ENCODE results near the gene DESI1. TPM values are rescaled to one million over a fixed set of nuclear protein-coding genes. Genes with fewer than 3 reads are reported as not detected.

The DESI1 gene
- total RNA-seq, 1 experiment from 2014 or later: 40.8 TPM

DNA sequence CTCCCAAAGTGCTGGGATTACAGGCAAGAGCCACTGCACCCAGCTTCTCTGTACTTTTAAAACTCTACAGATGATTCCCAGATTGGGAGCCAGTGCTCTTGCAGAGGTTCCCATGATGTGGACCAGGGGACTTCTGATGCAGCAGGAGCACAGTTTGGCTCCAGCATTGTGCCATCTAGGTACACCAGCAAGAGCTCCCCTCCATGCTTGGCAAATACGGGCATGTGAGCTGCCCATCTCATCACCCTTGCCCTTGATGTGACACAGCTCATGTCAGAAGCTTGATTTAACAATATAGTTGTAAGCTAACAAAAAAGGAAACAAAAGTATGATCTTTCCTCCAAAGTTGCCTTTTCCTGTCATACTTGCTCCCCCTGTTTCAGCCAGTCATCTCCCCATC is 39.1 kb upstream of the DESI1 start:
- ChIA-PET RAD21 (ENCODE audit: low non-redundant PET in 1 of 2, low total read pairs in 2 of 2, uncharacterized antibody in 2 of 2, unreplicated experiment in 2 of 2) (no interaction called here), POLR2A (no interaction called here), CTCF (no interaction called here)
- H3K36me3 ChIP-seq (ENCODE audit: control insufficient read depth in 1 of 2, insufficient read depth in 2 of 2, low read length in 2 of 2): peaks cover 57 to 78% of the 10 kb centered on the region in 2 experiments
- no peaks in the 10 kb centered on the region for H3K9me2 ChIP-seq (ENCODE audit: insufficient read depth)
- H3K27ac ChIP-seq (ENCODE audit: low read depth, low read length): no peak overlapping the region
- BruUV-seq (replicated peaks): no TSS peak
- H3K4me1 ChIP-seq (ENCODE audit: control insufficient read depth in 1 of 2, insufficient read depth in 2 of 2, low read length in 2 of 2): no peaks in the 10 kb centered on the region
- no peak overlapping the region for H3K4me2 ChIP-seq (ENCODE audit: low read length)
- intact Hi-C loops (cut with micrococcal nuclease): no loop called here
- DNase-seq (ENCODE audit: low read depth, low spot score) (no peak), ATAC-seq (no peak)
- peaks cover 8% of the 10 kb centered on the region; the same call in 1 of the 2 replicates for H4K20me1 ChIP-seq (ENCODE audit: insufficient read depth)
- H3K4me3 ChIP-seq (replicated peaks in 1 of 2; ENCODE audit: low read depth in 1 of 2, low read length in 2 of 2): no peak overlapping the region
- no peaks in the 10 kb centered on the region for H3K9me3 ChIP-seq (ENCODE audit: control insufficient read depth in 1 of 2, insufficient read depth in 1 of 2, low read depth in 1 of 2, low read length in 2 of 2)
- no peaks in the 10 kb centered on the region for H3K27me3 ChIP-seq (ENCODE audit: insufficient read depth, low read length)
- H3K9ac ChIP-seq (ENCODE audit: low read length): no peak overlapping the region
- H3K79me2 ChIP-seq (ENCODE audit: insufficient read depth, low read length): peaks cover 34% of the 10 kb centered on the region
- H2AFZ ChIP-seq (ENCODE audit: low read depth, low read length, poor library complexity, severe bottlenecking): no peak overlapping the region
- TF ChIP-seq CBX3 (IDR thresholded peaks at IDR 0.05; ENCODE audit: low read depth) (no peak), CEBPB (IDR thresholded peaks at IDR 0.05; ENCODE audit: low read depth) (no peak), RAD21 (IDR thresholded peaks at IDR 0.05; ENCODE audit: low read depth) (no peak), EZH2phosphoT487 (IDR thresholded peaks at IDR 0.05; ENCODE audit: borderline replicate concordance) (no peak), FOSL1 (IDR thresholded peaks at IDR 0.05; ENCODE audit: low read depth) (no peak), ELF1 (IDR thresholded peaks at IDR 0.05; ENCODE audit: borderline replicate concordance, low read depth) (no peak), SP1 (IDR thresholded peaks at IDR 0.05; ENCODE audit: low read depth) (no peak), EGR1 (IDR thresholded peaks at IDR 0.05; ENCODE audit: low read depth) (no peak), EZH2 (IDR thresholded peaks at IDR 0.05) (no peak), ZNF274 (IDR thresholded peaks at IDR 0.05; ENCODE audit: low read depth, low read length) (no peak), ZFX (IDR thresholded peaks at IDR 0.05) (no peak), POLR2AphosphoS5 (IDR thresholded peaks at IDR 0.05; ENCODE audit: low read depth, low read length) (no peak), JUND (IDR thresholded peaks at IDR 0.05) (no peak), POLR2A (IDR thresholded peaks at IDR 0.05; ENCODE audit: borderline replicate concordance, extremely low read depth, insufficient read depth, insufficient read length) (no peak)
- TF ChIP-seq, protein P1, sequence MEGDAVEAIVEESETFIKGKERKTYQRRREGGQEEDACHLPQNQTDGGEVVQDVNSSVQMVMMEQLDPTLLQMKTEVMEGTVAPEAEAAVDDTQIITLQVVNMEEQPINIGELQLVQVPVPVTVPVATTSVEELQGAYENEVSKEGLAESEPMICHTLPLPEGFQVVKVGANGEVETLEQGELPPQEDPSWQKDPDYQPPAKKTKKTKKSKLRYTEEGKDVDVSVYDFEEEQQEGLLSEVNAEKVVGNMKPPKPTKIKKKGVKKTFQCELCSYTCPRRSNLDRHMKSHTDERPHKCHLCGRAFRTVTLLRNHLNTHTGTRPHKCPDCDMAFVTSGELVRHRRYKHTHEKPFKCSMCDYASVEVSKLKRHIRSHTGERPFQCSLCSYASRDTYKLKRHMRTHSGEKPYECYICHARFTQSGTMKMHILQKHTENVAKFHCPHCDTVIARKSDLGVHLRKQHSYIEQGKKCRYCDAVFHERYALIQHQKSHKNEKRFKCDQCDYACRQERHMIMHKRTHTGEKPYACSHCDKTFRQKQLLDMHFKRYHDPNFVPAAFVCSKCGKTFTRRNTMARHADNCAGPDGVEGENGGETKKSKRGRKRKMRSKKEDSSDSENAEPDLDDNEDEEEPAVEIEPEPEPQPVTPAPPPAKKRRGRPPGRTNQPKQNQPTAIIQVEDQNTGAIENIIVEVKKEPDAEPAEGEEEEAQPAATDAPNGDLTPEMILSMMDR (IDR thresholded peaks at IDR 0.05 in 2 of 3, conservative IDR thresholded peaks at IDR 0.05 in 1 of 3; ENCODE audit: borderline replicate concordance in 1 of 3, insufficient read depth in 1 of 3, low read depth in 2 of 3, low read length in 2 of 3): no peak
- TF ChIP-seq, protein P2, sequence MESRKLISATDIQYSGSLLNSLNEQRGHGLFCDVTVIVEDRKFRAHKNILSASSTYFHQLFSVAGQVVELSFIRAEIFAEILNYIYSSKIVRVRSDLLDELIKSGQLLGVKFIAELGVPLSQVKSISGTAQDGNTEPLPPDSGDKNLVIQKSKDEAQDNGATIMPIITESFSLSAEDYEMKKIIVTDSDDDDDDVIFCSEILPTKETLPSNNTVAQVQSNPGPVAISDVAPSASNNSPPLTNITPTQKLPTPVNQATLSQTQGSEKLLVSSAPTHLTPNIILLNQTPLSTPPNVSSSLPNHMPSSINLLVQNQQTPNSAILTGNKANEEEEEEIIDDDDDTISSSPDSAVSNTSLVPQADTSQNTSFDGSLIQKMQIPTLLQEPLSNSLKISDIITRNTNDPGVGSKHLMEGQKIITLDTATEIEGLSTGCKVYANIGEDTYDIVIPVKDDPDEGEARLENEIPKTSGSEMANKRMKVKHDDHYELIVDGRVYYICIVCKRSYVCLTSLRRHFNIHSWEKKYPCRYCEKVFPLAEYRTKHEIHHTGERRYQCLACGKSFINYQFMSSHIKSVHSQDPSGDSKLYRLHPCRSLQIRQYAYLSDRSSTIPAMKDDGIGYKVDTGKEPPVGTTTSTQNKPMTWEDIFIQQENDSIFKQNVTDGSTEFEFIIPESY (IDR thresholded peaks at IDR 0.05; ENCODE audit: extremely low read depth, insufficient replicate concordance, low read length): no peak
- TF ChIP-seq, protein P3, sequence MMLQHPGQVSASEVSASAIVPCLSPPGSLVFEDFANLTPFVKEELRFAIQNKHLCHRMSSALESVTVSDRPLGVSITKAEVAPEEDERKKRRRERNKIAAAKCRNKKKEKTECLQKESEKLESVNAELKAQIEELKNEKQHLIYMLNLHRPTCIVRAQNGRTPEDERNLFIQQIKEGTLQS (IDR thresholded peaks at IDR 0.05): no peak

Data from HCT116 (cell line).